Fibroblast of lung (primary cell): ENCODE data around the gene CLDN2. TPM values are rescaled to one million over a fixed set of nuclear protein-coding genes. Genes with fewer than 3 reads are reported as not detected.

ENCODE experiments used
- DNase-seq, 2 donors: peaks; one replicate each; pipeline versions ENCODE4 v3.0.0 to v3.0.0-alpha.2; 2010; ENCODE audit warnings: low read depth in 2 of 2
- H2AFZ ChIP-seq: 2 replicates; pipeline ENCODE4 v1.5.1; 2012; ENCODE audit warnings: low read length, control low read depth, inconsistent platforms
- H3K27ac ChIP-seq: 2 replicates; pipeline ENCODE4 v1.5.1; 2011; ENCODE audit warnings: low read length, control low read depth; ENCODE audit not compliant: insufficient read depth
- H3K27me3 ChIP-seq: 2 replicates; pipeline ENCODE4 v1.5.1; 2011; ENCODE audit warnings: mild to moderate bottlenecking, low read length; ENCODE audit not compliant: control insufficient read depth, insufficient read depth
- H3K36me3 ChIP-seq: 2 replicates; pipeline ENCODE4 v1.5.1; 2011; ENCODE audit warnings: low read length; ENCODE audit not compliant: control insufficient read depth, insufficient read depth
- H3K4me1 ChIP-seq: 2 replicates; pipeline ENCODE4 v1.5.1; 2011; ENCODE audit warnings: low read length; ENCODE audit not compliant: control insufficient read depth, insufficient read depth; ENCODE audit errors: extremely low read depth
- H3K4me2 ChIP-seq: 2 replicates; pipeline ENCODE4 v1.5.1; 2011; ENCODE audit warnings: low read length, control low read depth; ENCODE audit not compliant: insufficient read depth; ENCODE audit errors: extremely low read depth
- H3K4me3 ChIP-seq, 4 experiments: fragments of 200-600 bp in 1 of 4; sonication (generic) in 1 of 4; replicated peaks in 1 of 4; 2 replicates each; pipeline ENCODE4 v1.5.1; 2011 to 2016; ENCODE audit warnings: low read length in 4 of 4, low read depth in 3 of 4, mild to moderate bottlenecking in 3 of 4, control low read depth in 2 of 4, inconsistent platforms in 1 of 4, mixed read lengths in 1 of 4; ENCODE audit not compliant: insufficient read depth in 1 of 4; ENCODE audit errors: control extremely low read depth in 1 of 4
- H3K79me2 ChIP-seq: 2 replicates; pipeline ENCODE4 v1.5.1; 2012; ENCODE audit warnings: mild to moderate bottlenecking, low read length, inconsistent platforms; ENCODE audit not compliant: control insufficient read depth, insufficient read depth
- H3K9ac ChIP-seq: 2 replicates; pipeline ENCODE4 v1.5.1; 2011; ENCODE audit warnings: mild to moderate bottlenecking, low read length, control low read depth; ENCODE audit not compliant: insufficient read depth
- H3K9me3 ChIP-seq: 2 replicates; pipeline ENCODE4 v1.5.1; 2012; ENCODE audit warnings: low read depth, low read length; ENCODE audit not compliant: control insufficient read depth, insufficient read depth
- H4K20me1 ChIP-seq: 2 replicates; pipeline ENCODE4 v1.5.1; 2011; ENCODE audit warnings: low read length; ENCODE audit not compliant: control insufficient read depth, insufficient read depth; ENCODE audit errors: extremely low read depth
- CTCF ChIP-seq, 2 donors: IDR thresholded peaks in 1 of 2; conservative IDR thresholded peaks in 1 of 2; 1 replicate in 1 of 2; 2 replicates in 1 of 2; pipeline ENCODE4 v1.5.1; 2011 to 2012; ENCODE audit warnings: low read length in 2 of 2, control low read depth in 1 of 2, inconsistent platforms in 1 of 2, low read depth in 1 of 2, mild to moderate bottlenecking in 1 of 2
- EZH2 ChIP-seq: IDR thresholded peaks from 2 replicates; pipeline ENCODE4 v1.5.1; 2012; ENCODE audit warnings: low read length, control low read depth, mild to moderate bottlenecking; ENCODE audit errors: missing control alignments
- polyA plus RNA-seq, 2 donors: library from polyadenylated mRNA; depleted of rRNA in 1 of 2; stranded (reverse) in 1 of 2; unstranded in 1 of 2; fragments of >200 nt; gene quantifications; 2 replicates each; pipeline ENCODE4 v1.2.1, GENCODE V29; 2011 to 2012; ENCODE audit warnings: missing spikeins in 1 of 2
- total RNA-seq: library from RNA; depleted of rRNA; stranded (reverse); fragments of >200 nt; gene quantifications from 2 replicates; pipeline ENCODE4 v1.2.1, GENCODE V29; 2014

Gene CLDN2
- total and polyA plus RNA-seq, 2 donors (not counting 1 experiment from before 2014, with no cell fraction given): 0.02 TPM; not detected in 1

GRCh38 chrX:106875151-106875550, 45.1 kb upstream of the CLDN2 start:
- H3K36me3 ChIP-seq: no peaks in the 10 kb centered on the region
- TF ChIP-seq CTCF (conservative IDR thresholded peaks at IDR 0.05 in 1 of 2, IDR thresholded peaks at IDR 0.05 in 1 of 2; ENCODE audit: low read depth in 1 of 2, low read length in 2 of 2) (no peak), EZH2 (no peak)
- H3K4me1 ChIP-seq: no peaks in the 10 kb centered on the region
- peak; percentile 20 to 63 for DNase-seq
- H3K79me2 ChIP-seq: no peaks in the 10 kb centered on the region
- H3K27me3 ChIP-seq: no peaks in the 10 kb centered on the region
- H2AFZ ChIP-seq: no peak overlapping the region
- H3K9ac ChIP-seq: no peak overlapping the region
- H3K9me3 ChIP-seq: no peaks in the 10 kb centered on the region
- H3K4me2 ChIP-seq: no peak overlapping the region
- H3K27ac ChIP-seq: no peak overlapping the region
- H3K4me3 ChIP-seq: no peak overlapping the region
- H4K20me1 ChIP-seq: no peaks in the 10 kb centered on the region

- H3K27me3 ChIP-seq: no peaks in the 10 kb centered on the region
- no peak overlapping the region for H3K9ac ChIP-seq
- no peaks in the 10 kb centered on the region for H4K20me1 ChIP-seq
- H3K9me3 ChIP-seq: no peaks in the 10 kb centered on the region
- no peak overlapping the region for H3K27ac ChIP-seq
- no peaks in the 10 kb centered on the region for H3K36me3 ChIP-seq
- no peak overlapping the region for H3K4me2 ChIP-seq
- H3K4me3 ChIP-seq: no peak overlapping the region
- DNase-seq: no peak
- no peaks in the 10 kb centered on the region for H3K4me1 ChIP-seq
- no peak overlapping the region for H2AFZ ChIP-seq
- H3K79me2 ChIP-seq: no peaks in the 10 kb centered on the region
- TF ChIP-seq EZH2 (no peak), CTCF (conservative IDR thresholded peaks at IDR 0.05 in 1 of 2, IDR thresholded peaks at IDR 0.05 in 1 of 2; ENCODE audit: low read depth in 1 of 2, low read length in 2 of 2) (no peak)
These were observed 30.7 kb upstream of the CLDN2 start for GRCh38 chrX:106889468-106889867.

- H2AFZ ChIP-seq: no peak overlapping the region
- no peaks in the 10 kb centered on the region for H4K20me1 ChIP-seq
- no peaks in the 10 kb centered on the region for H3K27me3 ChIP-seq
- no peak for DNase-seq
- no peaks in the 10 kb centered on the region for H3K79me2 ChIP-seq
- no peaks in the 10 kb centered on the region for H3K36me3 ChIP-seq
- no peaks in the 10 kb centered on the region for H3K9me3 ChIP-seq
- H3K4me1 ChIP-seq: peaks cover 6% of the 10 kb centered on the region
- no peak overlapping the region for H3K4me2 ChIP-seq
- H3K4me3 ChIP-seq: no peak overlapping the region
- TF ChIP-seq EZH2 (no peak), CTCF (conservative IDR thresholded peaks at IDR 0.05 in 1 of 2, IDR thresholded peaks at IDR 0.05 in 1 of 2; ENCODE audit: low read depth in 1 of 2, low read length in 2 of 2) (no peak)
- H3K27ac ChIP-seq: no peak overlapping the region
- no peak overlapping the region for H3K9ac ChIP-seq
These were observed 28.3 kb upstream of the CLDN2 start for GRCh38 chrX:106891762-106892460.
